Stimulated activated naive CD8-positive, alpha-beta T cell treated with anti-CD3 and anti-CD28 coated beads, Interleukin-15, Interleukin-2, amounts not matched to agents 100 ng/mL and 50 ng/mL, for 24 hours (primary cell): ENCODE data around the gene ISCU.
"Not testable (repeated sequence)": the region's sequence is repeated elsewhere in the genome, so short reads cannot be mapped to it uniquely, and the experiment has no call there.

Source experiments
- H3K27ac Mint-ChIP-seq: one replicate; pipeline ENCODE4 v1.8.0; 2021; ENCODE audit warnings: mild to moderate bottlenecking, mixed read lengths
- H3K27me3 Mint-ChIP-seq: one replicate; pipeline ENCODE4 v1.8.0; 2021; ENCODE audit warnings: mixed read lengths
- H3K36me3 Mint-ChIP-seq: one replicate; pipeline ENCODE4 v1.8.0; 2021; ENCODE audit warnings: low read depth, mixed read lengths
- H3K4me1 Mint-ChIP-seq: one replicate; pipeline ENCODE4 v1.8.0; 2021; ENCODE audit warnings: low read depth, mixed read lengths
- H3K4me3 Mint-ChIP-seq: one replicate; pipeline ENCODE4 v1.8.0; 2021; ENCODE audit warnings: mild to moderate bottlenecking, mixed read lengths
- H3K9me3 Mint-ChIP-seq: one replicate; pipeline ENCODE4 v1.8.0; 2021; ENCODE audit warnings: mixed read lengths

ISCU gene

DNA sequence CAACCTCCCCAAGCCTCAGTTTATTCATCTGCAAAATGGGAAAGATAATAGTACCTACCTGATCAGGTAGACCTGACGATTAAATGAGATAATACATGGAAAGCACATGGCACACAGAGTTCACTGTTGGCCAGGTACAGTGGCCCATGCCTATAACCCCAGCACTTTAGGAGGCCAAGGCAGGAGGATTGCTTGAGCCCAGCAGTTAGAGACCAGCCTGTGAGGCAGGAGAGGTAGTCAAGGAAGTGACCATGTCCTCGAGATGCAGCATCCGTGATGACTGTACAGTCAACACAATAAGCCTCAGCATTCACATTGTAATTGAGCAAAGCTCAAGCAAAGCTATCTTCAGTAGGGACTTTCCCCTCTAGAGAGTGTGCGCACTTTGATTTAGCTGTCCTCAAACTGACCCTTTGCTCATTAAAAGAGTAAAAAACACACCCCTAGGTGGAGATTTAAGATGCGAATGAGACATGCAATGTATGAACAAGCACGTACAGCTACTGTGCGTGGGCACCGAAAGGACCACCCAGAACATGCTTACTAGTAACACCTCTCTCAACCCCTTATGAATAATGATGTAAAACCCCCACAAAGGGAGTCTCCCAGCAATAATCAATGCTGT lies 9.9 kb downstream of the ISCU start:
- Mint-ChIP-seq H3K4me3 (no peak overlapping the region), H3K27ac (no peak overlapping the region), H3K4me1 (peaks cover 89% of the 10 kb centered on the region), H3K9me3 (no peaks in the 10 kb centered on the region), H3K36me3 (peaks cover 32% of the 10 kb centered on the region), H3K27me3 (no peaks in the 10 kb centered on the region)

DNA sequence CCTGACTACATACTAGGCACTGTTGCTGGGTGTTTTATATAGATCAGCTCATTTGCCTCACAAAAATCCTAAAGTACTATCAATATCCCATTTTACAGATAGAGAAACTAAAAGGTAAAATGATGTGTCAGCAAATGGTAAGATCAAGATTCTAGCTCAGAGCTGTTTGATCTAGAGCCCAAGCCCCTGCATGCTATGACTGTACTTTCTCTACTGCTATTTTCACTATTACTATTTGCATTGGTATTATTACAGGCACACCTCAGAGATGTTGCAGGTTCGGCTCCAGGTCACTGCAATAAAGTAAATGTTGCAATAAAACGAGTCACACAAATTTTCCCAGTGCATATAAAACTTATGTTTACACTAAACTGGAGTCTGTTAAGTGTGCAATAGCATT lies 10.9 kb downstream of the ISCU start:
- Mint-ChIP-seq H3K36me3 (peaks cover 22% of the 10 kb centered on the region), H3K27me3 (no peaks in the 10 kb centered on the region), H3K9me3 (no peaks in the 10 kb centered on the region), H3K4me3 (no peak overlapping the region), H3K4me1 (peaks cover 79% of the 10 kb centered on the region), H3K27ac (no peak overlapping the region)

DNA sequence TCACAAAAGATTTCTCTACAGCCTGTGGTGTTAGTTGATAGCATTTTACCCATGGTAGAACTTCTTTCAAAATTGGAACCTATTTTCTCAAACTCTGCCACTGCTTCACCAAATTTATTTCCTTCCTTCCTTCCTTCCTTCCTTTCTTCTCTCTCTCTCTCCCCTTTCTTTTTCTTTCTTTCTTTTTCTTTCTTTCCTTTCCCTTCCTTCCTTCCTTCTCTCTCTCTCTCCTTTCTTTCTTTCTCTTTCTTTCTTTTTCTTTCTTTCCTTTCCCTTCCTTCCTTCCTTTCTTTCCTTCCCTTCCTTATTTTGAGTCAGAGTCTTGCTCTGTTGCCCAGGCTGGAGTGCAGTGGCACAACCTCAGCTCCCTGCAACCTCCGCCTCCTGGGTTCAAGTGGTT lies 11.9 kb downstream of the ISCU start:
- not testable (repeated sequence) for H3K4me3 Mint-ChIP-seq, H3K9me3 Mint-ChIP-seq, H3K27me3 Mint-ChIP-seq
- Mint-ChIP-seq H3K27ac (peak overlapping the region; percentile 7), H3K36me3 (peaks cover 12% of the 10 kb centered on the region), H3K4me1 (peaks cover 75% of the 10 kb centered on the region)

DNA sequence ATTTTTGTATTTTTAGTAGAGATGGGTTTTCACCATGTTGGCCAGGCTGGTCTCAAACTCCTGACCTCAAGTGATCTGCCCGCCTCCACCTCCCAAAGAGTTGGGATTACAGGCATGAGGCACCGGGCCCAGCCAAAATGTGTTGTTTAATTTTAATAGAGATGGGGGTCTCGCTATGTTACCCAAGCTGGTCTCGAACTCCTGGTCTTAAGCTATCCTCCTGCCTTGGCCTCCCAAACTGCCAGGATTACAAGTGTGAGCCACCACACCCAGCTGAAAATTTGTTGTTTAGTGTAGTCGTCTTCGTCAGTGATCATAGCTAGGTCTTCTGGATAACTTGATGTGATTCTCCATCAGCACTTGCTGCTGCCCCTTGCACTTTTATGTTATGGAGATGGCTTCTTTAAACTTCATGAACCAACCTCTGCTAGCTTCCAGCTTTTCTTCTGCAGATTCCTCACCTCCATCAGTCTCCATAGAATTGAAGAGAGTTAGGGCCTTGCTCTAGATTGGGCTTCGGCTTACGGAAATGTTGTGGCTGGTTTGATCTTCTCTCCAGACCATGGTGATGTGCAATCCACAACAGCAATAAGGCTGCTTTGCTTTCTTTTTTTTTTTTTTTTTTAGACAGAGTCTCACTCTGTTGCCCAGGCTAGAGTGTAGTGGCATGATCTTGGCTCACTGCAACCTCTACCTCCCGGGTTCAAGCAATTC lies 13.0 kb downstream of the ISCU start:
- H3K27ac Mint-ChIP-seq = peak overlapping the region; percentile 20
- H3K27me3 Mint-ChIP-seq = no peaks in the 10 kb centered on the region
- H3K9me3 Mint-ChIP-seq = peaks cover 6% of the 10 kb centered on the region
- H3K36me3 Mint-ChIP-seq = peaks cover 5% of the 10 kb centered on the region
- peaks cover 64% of the 10 kb centered on the region for H3K4me1 Mint-ChIP-seq
- H3K4me3 Mint-ChIP-seq = no peak overlapping the region

DNA sequence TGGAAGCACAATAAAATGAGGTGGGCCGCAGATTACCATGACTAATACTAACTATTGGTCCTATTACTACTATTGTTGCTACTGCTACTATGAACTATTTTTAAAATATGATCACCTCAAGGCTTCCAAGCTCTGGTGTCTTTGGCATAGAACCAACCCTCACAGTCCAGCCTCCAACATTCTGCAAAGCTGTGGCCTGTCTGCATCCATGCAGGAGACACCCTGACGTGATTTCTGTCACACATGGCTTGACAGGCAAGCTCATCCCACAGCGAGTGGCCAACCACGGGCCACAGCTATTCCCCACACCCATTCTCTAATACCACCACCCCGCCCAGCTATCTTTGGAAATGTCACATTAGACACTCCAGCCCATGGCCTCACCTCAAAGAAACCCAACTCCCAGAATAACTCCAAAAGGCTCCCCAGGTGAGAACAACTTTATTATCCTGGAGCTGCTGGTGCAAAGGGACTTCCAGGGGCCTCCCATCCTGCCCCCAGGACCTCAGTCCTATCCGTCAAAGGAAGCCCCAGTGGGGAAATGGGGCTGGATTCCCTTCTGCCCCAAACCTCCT lies 14.4 kb downstream of the ISCU start:
- Mint-ChIP-seq H3K27me3 (no peaks in the 10 kb centered on the region), H3K27ac (no peak overlapping the region), H3K36me3 (no peaks in the 10 kb centered on the region), H3K4me1 (peaks cover 52% of the 10 kb centered on the region), H3K9me3 (peaks cover 6% of the 10 kb centered on the region), H3K4me3 (no peak overlapping the region)

DNA sequence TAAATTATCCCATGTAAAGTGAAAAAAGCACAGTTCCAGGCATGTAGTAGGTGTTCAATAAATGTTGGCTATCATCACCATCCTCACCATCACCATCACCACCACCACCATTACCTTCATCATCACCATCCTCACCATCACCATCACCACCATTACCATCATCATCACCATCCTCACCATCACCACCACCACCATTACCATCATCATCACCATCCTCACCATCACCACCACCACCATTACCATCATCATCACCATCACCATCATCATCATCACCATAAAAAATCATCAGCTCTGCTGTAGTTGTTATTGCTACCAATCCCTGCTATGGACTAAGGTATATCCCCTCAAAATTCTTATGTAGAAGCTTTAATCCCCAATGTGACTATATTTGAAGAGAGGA lies 15.1 kb downstream of the ISCU start:
- Mint-ChIP-seq H3K27ac (no peak overlapping the region), H3K4me3 (no peak overlapping the region), H3K27me3 (no peaks in the 10 kb centered on the region), H3K4me1 (peaks cover 46% of the 10 kb centered on the region), H3K36me3 (no peaks in the 10 kb centered on the region), H3K9me3 (peaks cover 6% of the 10 kb centered on the region)

DNA sequence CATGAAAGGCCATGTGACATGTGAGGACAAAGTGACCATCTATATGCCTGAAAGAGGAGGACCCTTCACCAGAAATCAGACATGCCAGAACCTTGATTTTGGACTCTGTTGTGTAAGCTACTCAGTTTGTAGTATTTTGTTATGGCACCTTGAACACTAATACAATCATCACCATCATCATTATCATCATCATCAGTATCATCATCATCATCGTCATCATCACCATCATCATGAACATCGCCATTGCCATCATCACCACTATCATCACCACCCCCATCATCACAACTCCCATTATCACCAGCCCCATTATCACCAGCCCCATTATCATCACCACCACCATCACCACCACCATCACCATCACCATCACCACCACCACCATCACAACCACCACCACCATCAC lies 15.9 kb downstream of the ISCU start:
- Mint-ChIP-seq H3K4me1 (peaks cover 38% of the 10 kb centered on the region), H3K36me3 (no peaks in the 10 kb centered on the region), H3K9me3 (peaks cover 6% of the 10 kb centered on the region), H3K4me3 (no peak overlapping the region), H3K27ac (peak overlapping the region; percentile 36), H3K27me3 (no peaks in the 10 kb centered on the region)

DNA sequence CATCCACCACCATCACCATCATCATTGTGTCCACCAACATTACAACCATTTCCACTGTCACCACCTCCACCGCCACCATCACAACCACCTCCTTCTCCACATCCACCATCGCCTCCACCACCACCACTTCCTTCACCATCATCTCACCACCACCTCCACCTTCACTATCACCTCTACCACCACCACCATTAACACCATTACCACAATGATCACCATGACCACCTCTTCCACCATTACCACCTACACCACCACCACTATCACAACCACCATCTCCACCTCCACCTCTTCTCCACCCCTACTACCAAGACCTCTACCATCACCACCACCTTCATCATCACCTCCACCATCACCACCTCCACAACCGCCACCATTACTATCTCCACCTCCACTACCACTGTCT lies 16.4 kb downstream of the ISCU start:
- H3K27ac Mint-ChIP-seq = peak overlapping the region; percentile 49
- H3K9me3 Mint-ChIP-seq = peaks cover 6% of the 10 kb centered on the region
- H3K4me1 Mint-ChIP-seq = peaks cover 34% of the 10 kb centered on the region
- H3K36me3 Mint-ChIP-seq = no peaks in the 10 kb centered on the region
- H3K4me3 Mint-ChIP-seq = no peak overlapping the region
- H3K27me3 Mint-ChIP-seq = no peaks in the 10 kb centered on the region

DNA sequence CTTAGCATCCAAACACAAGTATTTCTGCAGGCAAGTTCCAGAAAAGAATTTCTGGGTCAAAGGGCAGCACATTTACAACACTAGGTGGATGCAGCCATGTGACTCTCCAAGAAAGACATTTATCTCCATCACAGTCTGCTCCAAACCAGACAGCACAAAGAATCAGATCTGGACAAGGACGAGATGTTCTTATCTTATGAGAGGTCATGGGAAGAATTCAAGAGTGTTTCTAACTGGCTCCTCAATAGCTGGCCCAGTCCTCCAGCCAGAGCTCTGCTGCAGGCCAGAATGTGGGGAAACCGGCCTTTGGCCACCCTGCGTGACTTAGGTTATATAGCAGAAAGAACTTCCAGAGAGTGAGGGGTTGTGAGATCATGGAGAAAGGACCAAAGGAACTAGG lies 18.1 kb downstream of the ISCU start:
- H3K9me3 Mint-ChIP-seq = peaks cover 6% of the 10 kb centered on the region
- no peaks in the 10 kb centered on the region for H3K36me3 Mint-ChIP-seq
- H3K27me3 Mint-ChIP-seq = no peaks in the 10 kb centered on the region
- peaks cover 19% of the 10 kb centered on the region for H3K4me1 Mint-ChIP-seq
- no peak overlapping the region for H3K27ac Mint-ChIP-seq
- no peak overlapping the region for H3K4me3 Mint-ChIP-seq

DNA sequence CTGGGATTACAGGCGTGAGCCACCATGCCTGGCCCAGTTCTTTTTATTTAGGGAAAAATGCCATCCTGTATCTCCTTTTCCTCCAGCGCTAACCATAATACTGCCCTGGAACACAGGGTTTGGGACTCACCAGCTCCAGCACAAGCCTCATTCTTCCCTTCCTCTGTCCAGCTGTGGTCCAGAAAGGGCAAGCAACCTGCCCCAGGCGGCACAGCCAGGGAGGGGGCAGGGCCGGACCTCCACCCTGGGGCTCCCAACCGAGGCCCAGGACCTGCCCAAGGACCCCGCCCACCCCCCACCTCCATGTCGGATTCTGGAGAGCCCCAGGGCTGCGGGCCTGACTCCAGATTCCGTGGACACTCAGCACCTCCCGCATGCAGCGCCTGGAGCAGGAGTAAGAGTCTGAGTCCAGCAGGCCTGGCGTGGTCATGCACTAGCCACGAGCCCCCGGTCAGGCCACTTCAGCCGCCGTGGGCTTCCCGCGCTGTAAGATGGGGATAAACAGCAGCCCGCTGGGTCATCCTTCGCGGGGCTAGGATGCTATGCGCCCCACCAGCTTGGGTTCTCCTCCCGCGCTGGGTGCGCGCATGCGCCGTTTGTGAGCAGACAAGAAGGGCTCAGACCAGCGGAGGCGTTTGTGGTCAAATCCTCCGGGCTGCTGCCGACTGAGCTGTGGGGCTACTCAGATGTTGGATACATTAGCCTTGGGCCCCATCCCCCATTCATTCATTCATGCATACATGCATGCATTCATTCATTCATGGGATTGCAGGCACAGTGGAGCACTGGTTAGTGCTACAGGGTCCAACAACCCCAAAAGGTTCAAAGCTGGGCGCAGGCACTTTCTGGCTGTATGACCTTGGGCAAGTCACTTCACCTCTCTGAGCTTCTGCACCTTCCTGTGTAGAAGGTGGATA lies 19.2 kb downstream of the ISCU start:
- H3K4me1 Mint-ChIP-seq = peaks cover 10% of the 10 kb centered on the region
- H3K4me3 Mint-ChIP-seq = no peak overlapping the region
- no peaks in the 10 kb centered on the region for H3K36me3 Mint-ChIP-seq
- H3K27ac Mint-ChIP-seq = no peak overlapping the region
- no peaks in the 10 kb centered on the region for H3K27me3 Mint-ChIP-seq
- H3K9me3 Mint-ChIP-seq = peaks cover 6% of the 10 kb centered on the region

DNA sequence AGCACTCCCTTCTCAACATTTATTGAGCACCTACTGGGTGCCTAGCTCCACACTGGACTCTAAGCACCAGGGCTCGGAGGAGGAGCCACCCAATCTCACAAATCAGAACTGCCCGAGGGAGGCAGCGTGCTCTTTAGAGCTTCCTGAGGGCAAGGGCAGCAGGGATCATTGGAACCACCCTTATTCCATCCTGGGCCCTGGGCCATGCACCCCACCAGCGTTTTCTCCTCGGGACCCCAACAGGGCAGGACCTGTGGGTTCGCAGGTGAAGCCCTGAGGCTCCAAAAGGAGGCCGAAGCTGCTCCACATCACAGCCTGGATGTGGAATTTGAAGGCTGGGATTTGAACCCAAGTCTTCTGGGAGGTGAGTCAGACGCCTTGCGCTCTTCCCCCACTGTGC lies 20.1 kb downstream of the ISCU start:
- no peak overlapping the region for H3K27ac Mint-ChIP-seq
- peaks cover 6% of the 10 kb centered on the region for H3K4me1 Mint-ChIP-seq
- no peaks in the 10 kb centered on the region for H3K36me3 Mint-ChIP-seq
- H3K4me3 Mint-ChIP-seq = no peak overlapping the region
- H3K9me3 Mint-ChIP-seq = peaks cover 6% of the 10 kb centered on the region
- H3K27me3 Mint-ChIP-seq = no peaks in the 10 kb centered on the region

DNA sequence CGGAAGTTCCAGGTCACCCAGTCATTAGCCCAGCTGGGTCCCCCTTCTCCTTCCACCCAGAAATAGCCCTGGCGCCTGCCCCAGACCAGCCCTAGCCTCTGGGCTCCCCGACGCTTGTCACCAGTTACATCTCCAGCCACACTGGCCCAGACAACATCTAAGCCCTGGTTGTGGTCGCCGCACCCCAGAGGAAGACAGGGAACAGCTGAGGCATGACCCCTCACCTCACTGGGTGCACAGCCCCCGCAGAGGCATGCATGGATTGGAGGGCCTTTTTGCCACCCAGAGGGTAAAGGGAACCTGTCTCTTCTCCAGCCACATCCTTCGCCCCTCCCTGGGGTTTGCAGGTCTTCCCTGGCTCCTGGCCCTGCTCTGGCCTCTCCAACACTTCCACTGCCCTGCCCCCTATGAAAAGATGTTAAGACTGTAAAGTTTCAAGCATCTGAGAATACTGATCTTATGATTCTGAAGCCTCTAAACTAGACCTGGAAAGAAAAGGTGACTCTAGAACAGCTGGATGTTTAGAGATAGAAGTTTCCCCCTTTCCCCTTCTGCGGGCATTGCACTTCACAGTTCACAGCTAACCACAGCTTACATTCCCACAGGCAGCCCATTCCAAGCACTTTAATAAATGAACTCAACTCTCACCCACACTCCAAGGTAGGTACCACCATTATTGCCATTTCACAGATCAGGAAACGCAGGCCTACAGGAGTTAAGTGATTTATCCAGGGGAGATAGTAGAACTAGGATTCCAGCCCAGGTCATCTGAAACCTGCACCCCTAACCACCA lies 20.8 kb downstream of the ISCU start:
- no peaks in the 10 kb centered on the region for H3K36me3 Mint-ChIP-seq
- peaks cover 6% of the 10 kb centered on the region for H3K4me1 Mint-ChIP-seq
- no peak overlapping the region for H3K4me3 Mint-ChIP-seq
- H3K9me3 Mint-ChIP-seq = peaks cover 6% of the 10 kb centered on the region
- no peaks in the 10 kb centered on the region for H3K27me3 Mint-ChIP-seq
- H3K27ac Mint-ChIP-seq = no peak overlapping the region

DNA sequence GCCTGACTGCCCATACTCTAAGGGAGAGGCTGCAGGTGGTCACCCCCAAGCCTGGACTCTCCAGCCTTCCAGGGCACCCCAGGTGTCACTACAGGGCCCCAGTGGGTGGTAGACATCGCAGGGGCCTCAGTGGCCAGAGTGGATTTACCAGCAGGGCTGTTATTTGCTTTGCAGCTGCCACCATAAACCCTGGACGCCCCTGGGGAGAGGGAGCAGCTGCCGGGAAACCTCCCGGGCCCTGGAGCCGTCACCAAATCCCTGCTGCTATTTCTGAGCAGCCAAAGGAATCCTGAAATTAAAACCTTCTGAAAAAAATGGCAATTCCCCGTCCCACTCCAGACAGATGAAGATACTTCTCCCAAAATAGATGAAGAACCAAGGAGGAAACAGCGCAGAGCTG lies 21.6 kb downstream of the ISCU start:
- Mint-ChIP-seq H3K27me3 (no peaks in the 10 kb centered on the region), H3K4me3 (no peak overlapping the region), H3K4me1 (peaks cover 2% of the 10 kb centered on the region), H3K27ac (no peak overlapping the region), H3K36me3 (no peaks in the 10 kb centered on the region), H3K9me3 (peaks cover 2% of the 10 kb centered on the region)

DNA sequence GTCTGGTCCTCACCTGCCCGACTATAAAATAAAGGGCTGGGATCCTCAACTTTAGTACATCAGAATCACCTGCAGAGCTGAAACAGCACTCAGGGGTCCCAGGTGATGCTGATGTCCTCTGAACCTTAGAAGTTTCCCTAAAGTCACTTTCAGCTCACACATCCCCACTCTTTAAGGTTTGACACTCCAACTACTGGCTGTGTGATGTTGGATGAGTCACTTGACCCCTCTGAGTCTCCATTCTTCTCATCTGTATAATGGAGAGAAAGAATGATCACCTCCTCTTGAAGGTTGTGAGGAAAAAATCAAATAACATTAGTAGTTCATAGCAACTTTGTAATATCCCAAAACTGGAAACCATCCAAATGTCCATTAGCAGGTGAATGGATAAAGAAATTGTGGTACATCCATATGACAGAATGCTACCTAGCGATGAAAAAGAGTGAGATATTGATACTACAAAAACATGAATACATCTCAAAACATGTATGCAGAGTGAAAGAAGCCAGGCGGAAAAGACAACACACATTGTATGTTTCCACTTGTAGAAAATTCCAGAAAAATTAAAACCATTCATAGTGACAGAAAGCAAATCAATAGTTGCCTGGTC lies 22.2 kb downstream of the ISCU start:
- no peaks in the 10 kb centered on the region for H3K36me3 Mint-ChIP-seq
- no peak overlapping the region for H3K4me3 Mint-ChIP-seq
- H3K9me3 Mint-ChIP-seq = no peaks in the 10 kb centered on the region
- no peaks in the 10 kb centered on the region for H3K27me3 Mint-ChIP-seq
- H3K4me1 Mint-ChIP-seq = no peaks in the 10 kb centered on the region
- H3K27ac Mint-ChIP-seq = no peak overlapping the region
